SH-SY5Y (cell line): ENCODE measurements around the gene RGMB.

Experiments used
- GATA2 ChIP-seq: IDR thresholded peaks from 2 replicates; pipeline ENCODE4 v1.6.1; 2011; ENCODE audit warnings: mild to moderate bottlenecking, low read depth, low read length
- GATA3 ChIP-seq: IDR thresholded peaks from 2 replicates; pipeline ENCODE4 v1.6.1; 2011; ENCODE audit warnings: low read depth, mild to moderate bottlenecking, low read length, moderate library complexity

DNA sequence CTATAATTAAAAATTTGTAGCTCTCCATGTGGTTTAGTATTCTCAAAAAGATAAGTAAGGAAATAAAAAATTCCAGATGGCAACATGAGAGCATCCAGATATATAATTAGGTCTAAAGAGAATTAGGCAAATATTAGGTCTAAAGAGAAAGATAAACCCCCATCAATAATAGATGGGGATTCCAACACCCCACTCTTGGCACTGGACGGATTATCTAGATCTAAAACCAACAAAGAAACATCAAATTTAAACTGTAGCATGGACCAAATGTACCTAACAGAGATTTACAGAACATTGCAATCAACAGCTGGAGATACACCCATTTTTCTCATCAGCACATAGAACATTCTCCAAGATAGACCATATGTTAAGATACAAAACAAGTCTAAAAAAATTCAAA lies 31.6 kb downstream of the RGMB start:
- TF ChIP-seq GATA3 (no peak), GATA2 (no peak)
